Measurements from ENCODE around the gene RAPGEF6.
"Not testable (repeated sequence)": the region's sequence is repeated elsewhere in the genome, so short reads cannot be mapped to it uniquely, and the experiment has no call there.

The RAPGEF6 gene

GRCh38 chr5:131496400-131496713, 138.7 kb downstream of the RAPGEF6 start:
- TF ChIP-seq, protein P1, sequence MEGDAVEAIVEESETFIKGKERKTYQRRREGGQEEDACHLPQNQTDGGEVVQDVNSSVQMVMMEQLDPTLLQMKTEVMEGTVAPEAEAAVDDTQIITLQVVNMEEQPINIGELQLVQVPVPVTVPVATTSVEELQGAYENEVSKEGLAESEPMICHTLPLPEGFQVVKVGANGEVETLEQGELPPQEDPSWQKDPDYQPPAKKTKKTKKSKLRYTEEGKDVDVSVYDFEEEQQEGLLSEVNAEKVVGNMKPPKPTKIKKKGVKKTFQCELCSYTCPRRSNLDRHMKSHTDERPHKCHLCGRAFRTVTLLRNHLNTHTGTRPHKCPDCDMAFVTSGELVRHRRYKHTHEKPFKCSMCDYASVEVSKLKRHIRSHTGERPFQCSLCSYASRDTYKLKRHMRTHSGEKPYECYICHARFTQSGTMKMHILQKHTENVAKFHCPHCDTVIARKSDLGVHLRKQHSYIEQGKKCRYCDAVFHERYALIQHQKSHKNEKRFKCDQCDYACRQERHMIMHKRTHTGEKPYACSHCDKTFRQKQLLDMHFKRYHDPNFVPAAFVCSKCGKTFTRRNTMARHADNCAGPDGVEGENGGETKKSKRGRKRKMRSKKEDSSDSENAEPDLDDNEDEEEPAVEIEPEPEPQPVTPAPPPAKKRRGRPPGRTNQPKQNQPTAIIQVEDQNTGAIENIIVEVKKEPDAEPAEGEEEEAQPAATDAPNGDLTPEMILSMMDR (IDR thresholded peaks at IDR 0.05; ENCODE audit: low read depth, low read length): no peak
- no peak overlapping the region for H3K4me3 ChIP-seq (ENCODE audit: low read depth, low read length)

DNA sequence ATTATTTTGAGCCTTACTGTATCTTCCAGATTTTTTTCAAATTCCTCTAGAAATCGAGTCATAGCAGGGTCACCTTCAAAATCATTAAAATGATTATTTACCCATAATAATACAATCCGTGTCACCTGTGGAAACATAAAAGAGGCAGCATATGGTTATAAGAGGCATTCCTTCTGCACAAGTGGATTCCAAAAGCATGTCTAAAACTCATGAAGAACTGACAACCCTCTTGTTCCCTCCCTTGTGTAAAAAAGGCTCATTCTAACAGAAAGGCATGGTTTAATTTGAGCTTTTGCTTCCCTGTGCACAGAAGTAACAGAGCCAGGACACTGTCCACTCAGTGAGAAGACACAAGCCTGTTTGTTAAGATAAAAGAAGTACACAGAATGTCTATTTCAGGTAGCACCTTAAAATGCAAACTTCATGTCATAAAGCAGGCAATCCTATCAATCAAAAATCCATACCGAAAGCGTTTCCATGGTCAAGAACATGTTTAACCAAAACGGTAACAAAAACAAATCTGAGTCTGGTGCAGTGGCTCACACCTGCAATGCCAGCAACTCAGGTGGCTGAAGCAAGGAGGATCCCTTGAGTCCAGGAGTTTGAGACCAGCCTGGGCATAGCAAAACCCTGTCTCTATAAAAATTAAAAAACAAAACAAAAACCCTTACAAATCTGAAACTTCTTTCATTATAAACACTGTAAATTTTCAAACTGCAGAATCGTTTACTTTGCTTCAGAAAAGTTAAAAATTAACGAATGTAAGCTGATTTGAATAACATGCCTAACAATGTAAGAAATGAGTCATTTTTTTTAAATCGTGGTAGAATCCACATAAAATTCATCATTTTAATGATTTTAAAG, 139.3 kb downstream of the RAPGEF6 start:
- TF ChIP-seq, protein P1 (IDR thresholded peaks at IDR 0.05; ENCODE audit: low read depth, low read length): no peak
- no peak overlapping the region for H3K4me3 ChIP-seq (ENCODE audit: low read depth, low read length)

GRCh38 chr5:131491749-131492148, 143.3 kb downstream of the RAPGEF6 start:
- TF ChIP-seq, protein P1 (IDR thresholded peaks at IDR 0.05; ENCODE audit: low read depth, low read length): no peak
- H3K4me3 ChIP-seq (ENCODE audit: low read depth, low read length): no peak overlapping the region

GRCh38 chr5:131488463-131488862, 146.6 kb downstream of the RAPGEF6 start:
- H3K4me3 ChIP-seq (ENCODE audit: low read depth, low read length): no peak overlapping the region
- TF ChIP-seq, protein P1 (IDR thresholded peaks at IDR 0.05; ENCODE audit: low read depth, low read length): no peak

GRCh38 chr5:131487371-131487770, 147.7 kb downstream of the RAPGEF6 start:
- H3K4me3 ChIP-seq (ENCODE audit: low read depth, low read length): not testable (repeated sequence)

GRCh38 chr5:131482617-131483016, 152.4 kb downstream of the RAPGEF6 start:
- TF ChIP-seq, protein P1 (IDR thresholded peaks at IDR 0.05; ENCODE audit: low read depth, low read length): no peak
- no peak overlapping the region for H3K4me3 ChIP-seq (ENCODE audit: low read depth, low read length)

DNA sequence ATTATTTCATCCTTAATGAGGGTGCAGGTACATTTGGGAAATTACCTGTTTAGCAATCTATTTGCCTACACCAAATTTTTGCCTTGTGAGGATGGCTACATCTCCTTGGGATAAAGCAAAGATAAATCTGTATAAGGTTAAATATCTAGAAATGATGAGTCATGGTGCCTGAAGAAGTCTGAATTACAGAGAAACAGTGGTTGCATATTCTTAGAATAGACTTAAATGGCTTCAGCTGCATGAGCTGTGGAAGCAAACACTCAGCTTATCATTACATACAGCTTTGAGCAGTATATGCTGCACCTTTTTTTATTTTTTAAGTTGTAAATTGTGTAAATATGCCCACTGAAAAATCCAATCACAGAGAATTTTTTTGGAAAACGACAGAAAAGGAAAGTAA, 153.5 kb downstream of the RAPGEF6 start:
- TF ChIP-seq, protein P1 (IDR thresholded peaks at IDR 0.05; ENCODE audit: low read depth, low read length): no peak
- no peak overlapping the region for H3K4me3 ChIP-seq (ENCODE audit: low read depth, low read length)

DNA sequence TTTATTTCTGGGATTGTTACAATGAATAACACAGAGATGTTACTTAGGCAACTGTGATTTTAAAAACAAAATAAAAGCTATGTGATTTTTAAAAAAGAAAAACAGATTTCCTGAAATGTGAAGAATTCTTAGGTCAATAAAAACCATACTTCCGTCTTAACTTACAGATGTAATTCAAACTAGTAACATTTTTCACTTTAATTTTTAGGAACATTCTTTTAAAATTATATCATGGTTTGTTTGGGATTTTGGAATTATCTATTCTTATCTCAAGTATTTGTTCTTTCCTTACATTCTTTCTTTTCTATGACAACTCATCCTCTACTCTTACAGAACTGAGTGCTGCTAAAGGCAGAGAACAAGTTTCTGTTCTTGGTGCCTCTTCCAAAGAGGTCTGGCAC, 159.5 kb downstream of the RAPGEF6 start:
- no peak overlapping the region for H3K4me3 ChIP-seq (ENCODE audit: low read depth, low read length)
- TF ChIP-seq, protein P1 (IDR thresholded peaks at IDR 0.05; ENCODE audit: low read depth, low read length): no peak

All from WI38 (cell line).